ENCODE results near the gene FOLR2.
A peak's percentile ranks its signal among the peaks of the same experiment; 100 is the strongest.

The FOLR2 gene

DNA sequence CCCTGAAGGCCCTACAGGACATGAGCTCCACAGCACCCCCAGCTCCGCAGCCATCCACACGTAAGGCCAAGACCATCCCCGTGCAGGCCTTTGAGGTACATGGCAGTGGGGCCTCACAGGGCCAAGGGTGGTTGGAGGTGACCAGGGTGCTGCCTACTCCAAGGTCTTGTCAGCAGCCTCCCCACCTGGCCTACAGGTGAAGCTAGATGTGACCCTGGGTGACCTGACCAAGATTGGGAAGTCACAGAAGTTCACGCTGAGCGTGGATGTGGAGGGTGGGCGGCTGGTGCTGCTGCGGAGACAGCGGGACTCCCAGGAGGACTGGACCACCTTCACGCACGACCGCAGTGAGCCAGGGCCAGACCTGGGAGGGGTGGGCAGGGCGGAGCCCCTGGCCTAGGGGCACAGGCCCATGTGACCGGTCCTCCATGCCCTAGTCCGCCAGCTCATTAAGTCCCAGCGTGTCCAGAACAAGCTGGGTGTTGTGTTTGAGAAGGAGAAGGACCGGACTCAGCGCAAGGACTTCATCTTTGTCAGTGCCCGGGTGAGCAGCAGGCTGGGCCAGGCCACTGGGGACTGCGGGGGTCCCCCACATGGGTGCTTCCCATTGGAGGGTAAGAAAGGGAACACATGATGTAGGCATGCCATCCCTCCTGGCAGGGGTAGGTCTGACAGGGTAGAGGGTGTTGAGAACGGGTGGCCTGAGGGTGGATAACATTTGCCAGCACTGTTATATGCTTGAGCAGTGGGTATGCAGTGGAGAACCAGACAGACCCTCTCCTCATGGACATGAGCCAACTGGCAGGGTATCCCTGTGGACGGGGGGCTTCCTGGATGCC lies 13.6 kb downstream of the FOLR2 start:
- DNase-seq (ENCODE audit: low spot score): no peak

DNA sequence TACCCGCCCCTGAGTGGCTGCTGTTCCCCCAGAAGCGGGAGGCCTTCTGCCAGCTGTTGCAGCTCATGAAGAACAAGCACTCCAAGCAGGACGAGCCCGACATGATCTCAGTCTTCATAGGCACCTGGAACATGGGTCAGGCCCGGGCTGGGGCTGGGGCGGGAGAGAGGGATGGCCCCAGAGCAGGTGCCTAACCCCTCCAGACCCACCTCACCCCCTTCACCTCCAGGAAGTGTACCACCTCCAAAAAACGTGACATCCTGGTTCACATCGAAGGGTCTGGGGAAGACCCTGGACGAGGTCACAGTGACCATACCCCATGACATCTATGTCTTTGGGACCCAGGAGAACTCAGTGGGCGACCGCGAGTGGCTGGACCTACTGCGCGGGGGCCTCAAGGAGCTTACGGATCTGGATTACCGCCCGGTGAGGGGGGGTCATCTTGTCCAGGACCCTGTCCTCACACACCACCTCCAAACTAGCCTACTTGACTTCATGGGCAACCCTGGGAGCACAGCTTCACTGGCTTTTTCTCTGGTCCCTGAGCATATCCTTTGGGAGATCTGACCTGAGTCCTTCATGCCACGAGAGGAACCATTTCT lies 14.3 kb downstream of the FOLR2 start:
- no peak for DNase-seq (ENCODE audit: low spot score)

DNA sequence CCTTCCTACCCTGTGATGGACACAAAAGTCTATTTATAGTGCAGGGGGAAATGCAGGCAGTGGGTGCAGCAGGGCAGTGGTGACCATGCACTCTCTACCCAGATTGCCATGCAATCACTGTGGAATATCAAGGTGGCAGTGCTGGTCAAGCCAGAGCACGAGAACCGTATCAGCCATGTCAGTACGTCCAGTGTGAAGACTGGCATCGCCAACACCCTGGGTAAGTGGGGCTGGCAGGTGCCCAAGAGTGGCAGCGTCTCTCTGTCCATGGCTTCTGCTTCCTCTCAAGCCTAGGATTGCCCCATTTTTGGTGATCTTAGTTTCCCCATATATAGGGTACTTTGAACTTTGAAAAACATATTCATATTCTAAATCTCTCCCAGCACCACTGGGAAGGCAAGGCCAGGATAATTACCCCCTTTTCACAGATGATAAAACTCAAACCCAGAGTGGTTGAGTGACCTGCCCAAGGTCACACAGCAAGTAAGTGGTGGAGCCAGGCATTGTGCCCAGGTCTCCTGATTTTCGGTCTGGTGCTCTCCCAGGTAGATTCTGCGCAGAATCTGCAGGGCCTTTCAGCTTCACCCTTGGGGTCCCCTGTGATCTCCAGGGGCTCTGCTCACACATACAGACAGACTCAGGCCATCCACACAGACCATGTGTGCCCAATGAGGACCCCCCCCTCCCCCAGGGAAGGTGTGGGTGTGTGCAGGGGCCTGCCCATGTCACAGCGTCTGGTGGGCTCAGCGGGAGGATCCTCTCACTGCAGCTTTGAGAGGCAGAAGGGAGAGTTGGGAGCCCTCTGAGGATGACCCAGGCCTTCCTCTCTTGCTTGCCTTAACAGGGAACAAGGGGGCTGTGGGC lies 15.0 kb downstream of the FOLR2 start:
- no peak for DNase-seq (ENCODE audit: low spot score)

DNA sequence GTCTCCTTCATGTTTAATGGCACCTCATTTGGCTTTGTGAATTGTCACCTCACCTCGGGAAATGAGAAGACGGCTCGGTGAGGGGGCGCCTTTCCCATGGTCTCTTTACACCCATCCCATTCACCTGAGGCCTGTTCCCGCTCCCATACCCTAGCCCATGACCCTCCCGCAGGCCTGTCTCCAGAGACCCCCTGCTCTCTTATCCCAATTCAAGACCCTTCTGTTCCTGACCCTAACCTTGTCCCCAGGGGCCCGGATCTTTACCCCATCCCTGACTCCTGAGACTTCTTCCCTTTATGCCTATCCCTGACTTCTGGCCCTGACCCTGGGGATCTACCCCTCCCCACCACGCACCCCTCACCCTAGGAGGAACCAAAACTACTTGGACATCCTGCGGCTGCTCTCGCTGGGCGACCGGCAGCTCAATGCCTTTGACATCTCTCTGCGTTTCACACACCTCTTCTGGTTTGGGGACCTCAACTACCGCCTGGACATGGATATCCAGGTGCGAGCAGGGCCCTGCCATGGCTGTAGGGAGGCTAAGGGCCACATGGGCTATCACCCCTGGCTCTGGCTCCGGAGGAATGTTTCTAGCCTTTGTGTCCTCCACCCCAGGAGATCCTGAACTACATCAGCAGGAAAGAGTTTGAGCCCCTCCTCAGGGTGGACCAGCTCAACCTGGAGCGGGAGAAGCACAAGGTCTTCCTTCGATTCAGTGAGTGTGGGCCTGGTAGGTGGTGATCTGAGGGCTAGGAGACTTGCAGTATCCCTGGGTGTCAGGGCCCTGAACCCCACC lies 15.9 kb downstream of the FOLR2 start:
- no peak for DNase-seq (ENCODE audit: low spot score)

DNA sequence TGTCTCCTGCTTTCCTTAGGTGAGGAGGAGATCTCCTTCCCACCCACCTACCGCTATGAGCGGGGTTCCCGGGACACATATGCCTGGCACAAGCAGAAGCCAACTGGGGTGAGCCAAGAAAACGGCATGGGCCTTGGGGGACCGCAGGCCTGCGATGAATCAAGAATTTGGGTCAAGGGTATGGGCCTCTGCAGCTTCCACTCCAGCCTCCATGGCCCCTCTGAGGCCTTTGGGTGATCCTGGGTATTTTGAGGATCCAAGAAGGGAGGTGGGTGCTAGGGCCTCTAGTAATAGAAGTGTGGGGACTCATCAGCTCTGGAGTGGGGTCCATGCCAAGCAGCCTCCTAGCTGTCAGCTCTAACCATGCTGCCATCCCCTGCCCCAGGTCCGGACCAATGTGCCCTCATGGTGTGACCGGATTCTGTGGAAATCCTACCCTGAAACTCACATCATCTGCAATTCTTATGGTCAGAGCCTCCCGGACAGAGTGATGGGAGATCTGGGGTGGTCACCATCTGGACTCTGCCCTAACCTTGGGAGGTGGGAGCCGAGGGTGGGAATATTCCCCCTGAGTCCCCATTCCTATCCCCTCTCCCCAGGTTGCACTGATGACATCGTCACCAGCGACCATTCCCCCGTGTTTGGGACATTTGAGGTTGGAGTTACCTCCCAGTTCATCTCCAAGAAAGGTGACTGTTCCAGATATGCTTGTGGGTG lies 16.6 kb downstream of the FOLR2 start:
- no peak for DNase-seq (ENCODE audit: low spot score)

DNA sequence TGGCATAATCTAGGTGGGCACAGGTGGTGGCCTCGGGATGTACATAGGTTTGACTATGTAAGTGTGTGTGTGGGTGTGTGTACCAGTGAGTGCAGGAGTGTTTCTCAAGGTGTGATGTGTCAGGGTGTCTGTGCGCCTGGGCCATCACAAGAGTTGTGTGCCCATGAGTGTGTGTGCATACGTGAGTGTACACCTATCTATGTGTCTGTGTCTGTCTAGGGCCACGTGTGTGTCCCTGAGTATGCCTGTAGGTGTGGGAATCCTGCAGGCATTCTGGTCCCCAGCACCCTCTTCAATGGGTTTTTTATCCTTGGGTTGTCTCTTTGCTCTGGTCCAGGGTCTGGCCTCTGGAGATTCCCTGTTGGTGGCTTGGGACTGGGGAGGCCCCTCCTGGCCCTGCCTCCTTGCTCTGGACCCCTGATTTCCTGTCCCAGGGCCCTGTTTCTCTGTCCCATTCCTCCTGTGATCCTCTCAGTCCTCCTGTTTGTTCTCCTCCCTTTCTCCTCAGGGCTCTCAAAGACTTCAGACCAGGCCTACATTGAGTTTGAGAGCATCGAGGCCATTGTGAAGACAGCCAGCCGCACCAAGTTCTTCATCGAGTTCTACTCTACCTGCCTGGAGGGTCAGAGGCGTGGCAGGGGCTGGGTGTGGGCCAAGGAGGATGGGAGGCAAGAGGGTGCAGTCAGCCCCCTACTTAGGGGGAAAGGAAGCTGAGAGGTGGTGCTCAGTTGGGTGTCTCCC lies 17.3 kb downstream of the FOLR2 start:
- DNase-seq (ENCODE audit: low spot score): no peak

DNA sequence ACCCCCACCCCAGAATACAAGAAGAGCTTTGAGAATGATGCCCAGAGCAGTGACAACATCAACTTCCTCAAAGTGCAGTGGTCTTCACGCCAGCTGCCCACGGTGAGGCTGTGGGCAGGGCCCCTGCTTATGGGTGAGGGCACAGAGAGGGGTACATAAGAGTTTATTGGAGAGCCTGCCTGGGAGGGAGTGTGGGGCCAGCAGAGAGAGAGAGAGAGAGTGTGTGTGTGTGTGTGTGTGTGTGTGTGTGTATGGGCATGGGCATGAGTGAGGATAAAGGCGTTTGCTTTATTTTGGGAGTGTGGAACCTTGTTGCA lies 17.9 kb downstream of the FOLR2 start:
- DNase-seq (ENCODE audit: low spot score): no peak

DNA sequence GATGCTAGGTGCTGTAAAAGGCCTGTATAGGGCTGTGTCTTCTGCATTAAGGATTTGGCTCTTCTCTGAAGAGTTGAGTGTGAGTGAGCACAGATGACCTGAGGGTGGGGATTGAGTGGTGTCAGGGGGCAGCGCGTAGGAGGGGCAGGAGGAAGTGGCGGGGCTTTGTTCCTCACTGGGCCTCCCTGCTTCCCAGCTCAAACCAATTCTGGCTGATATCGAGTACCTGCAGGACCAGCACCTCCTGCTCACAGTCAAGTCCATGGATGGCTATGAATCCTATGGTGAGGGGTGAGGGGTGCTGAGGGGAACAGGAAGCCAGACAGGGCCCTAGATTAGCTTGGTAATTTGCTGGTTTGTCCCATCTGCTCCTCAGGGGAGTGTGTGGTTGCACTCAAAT lies 18.3 kb downstream of the FOLR2 start:
- DNase-seq (ENCODE audit: low spot score): no peak

DNA sequence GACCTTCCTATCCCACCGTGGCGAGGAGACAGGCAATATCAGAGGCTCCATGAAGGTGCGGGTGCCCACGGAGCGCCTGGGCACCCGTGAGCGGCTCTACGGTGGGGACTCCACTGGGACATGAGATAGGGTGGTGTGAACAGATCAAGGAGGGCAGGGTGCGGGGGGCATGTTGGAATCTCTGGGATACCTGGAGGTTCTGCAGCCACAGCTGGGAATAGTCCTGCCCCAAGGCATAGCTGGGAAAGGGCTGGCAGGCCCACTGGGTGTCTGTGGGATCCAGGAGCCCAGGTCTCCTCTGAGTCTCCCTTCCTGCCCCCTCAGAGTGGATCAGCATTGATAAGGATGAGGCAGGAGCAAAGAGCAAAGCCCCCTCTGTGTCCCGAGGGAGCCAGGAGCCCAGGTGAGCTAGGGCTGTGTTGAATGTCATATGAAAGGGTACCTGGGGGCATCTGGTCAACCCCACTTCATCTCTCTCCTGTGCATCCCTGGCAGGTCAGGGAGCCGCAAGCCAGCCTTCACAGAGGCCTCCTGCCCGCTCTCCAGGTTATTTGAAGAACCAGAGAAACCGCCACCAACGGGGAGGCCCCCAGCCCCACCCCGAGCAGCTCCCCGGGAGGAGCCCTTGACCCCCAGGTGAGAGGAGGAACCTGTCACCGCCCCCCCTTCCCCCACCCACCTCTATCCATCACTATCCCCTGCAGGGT lies 18.9 kb downstream of the FOLR2 start:
- no peak for DNase-seq (ENCODE audit: low spot score)

DNA sequence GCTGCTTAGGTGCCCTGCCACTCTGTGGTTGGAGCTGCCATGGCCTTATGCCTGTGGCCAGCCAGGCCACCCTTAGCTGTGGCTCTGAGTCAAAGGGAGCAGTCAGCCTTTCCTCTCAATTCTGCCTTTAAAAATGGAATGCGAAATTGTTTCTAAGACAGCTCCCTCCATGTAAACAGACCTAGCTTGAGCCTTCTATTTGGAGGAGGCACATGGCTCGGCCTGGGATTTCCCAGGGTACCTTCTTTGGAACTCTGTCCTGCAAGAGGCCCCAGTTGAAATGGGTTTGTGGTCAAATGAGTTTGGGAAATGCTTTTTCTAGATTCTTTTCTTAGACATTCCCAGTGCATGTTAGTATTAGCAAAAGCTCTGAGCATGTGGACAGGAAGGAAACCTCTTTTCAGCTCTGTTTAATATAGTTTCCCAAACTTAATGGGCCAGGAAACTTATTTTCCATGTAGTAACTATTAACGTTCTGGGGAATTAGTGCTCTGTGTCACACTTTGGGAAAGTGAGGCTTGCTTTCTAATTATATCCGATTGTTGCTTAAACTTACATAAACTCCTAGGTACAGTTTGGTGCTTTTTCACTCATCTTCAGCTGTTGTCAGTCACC lies 19.6 kb downstream of the FOLR2 start:
- no peak for DNase-seq (ENCODE audit: low spot score)

DNA sequence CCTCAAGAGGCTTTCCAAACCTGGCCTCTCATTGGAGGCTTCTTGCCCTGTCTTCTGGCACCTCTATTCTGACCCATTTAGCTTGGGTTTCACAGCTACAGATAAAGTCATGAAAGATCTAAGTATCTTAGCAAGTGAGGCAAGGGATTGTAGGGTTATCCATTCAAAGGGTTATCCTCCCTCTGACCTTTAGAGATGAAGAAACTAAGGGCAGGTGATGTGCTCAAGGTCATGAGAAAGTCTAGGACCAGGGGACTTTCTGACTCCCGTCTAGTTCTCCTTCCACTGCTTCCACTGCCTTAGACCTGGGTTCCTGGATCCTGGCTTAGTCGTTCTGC lies 20.1 kb downstream of the FOLR2 start:
- no peak for DNase-seq (ENCODE audit: low spot score)

DNA sequence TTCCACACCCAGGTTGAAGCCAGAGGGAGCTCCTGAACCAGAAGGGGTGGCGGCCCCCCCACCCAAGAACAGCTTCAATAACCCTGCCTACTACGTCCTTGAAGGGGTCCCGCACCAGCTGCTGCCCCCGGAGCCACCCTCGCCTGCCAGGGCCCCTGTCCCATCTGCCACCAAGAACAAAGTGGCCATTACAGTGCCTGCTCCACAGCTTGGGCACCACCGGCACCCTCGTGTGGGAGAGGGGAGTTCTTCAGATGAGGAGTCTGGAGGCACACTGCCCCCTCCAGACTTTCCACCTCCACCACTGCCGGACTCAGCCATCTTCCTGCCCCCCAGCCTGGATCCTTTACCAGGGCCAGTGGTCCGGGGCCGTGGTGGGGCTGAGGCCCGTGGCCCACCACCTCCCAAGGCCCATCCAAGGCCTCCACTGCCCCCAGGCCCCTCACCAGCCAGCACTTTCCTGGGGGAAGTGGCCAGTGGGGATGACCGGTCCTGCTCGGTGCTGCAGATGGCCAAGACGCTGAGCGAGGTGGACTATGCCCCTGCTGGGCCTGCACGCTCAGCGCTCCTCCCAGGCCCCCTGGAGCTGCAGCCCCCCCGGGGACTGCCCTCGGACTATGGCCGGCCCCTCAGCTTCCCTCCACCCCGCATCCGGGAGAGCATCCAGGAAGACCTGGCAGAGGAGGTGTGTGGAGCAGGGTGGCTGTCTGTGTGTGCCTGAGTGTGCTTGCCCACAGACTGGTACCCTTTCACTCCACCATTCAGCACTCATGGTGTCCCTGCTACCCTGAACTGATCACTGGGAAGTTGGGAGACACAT lies 20.7 kb downstream of the FOLR2 start:
- no peak for DNase-seq (ENCODE audit: low spot score)

DNA sequence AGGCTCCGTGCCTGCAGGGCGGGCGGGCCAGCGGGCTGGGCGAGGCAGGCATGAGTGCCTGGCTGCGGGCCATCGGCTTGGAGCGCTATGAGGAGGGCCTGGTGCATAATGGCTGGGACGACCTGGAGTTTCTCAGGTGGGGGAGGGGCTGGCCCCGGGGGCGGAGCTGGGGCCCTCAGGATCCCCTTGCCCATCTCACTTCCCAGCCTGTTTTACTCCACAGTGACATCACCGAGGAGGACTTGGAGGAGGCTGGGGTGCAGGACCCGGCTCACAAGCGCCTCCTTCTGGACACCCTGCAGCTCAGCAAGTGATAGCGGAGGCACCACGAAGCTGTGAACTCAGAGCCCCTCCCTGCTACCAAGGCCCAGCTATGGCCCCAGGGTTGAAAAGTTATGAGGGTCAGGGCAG lies 21.5 kb downstream of the FOLR2 start:
- peak; percentile 89 for DNase-seq (ENCODE audit: low spot score)

DNA sequence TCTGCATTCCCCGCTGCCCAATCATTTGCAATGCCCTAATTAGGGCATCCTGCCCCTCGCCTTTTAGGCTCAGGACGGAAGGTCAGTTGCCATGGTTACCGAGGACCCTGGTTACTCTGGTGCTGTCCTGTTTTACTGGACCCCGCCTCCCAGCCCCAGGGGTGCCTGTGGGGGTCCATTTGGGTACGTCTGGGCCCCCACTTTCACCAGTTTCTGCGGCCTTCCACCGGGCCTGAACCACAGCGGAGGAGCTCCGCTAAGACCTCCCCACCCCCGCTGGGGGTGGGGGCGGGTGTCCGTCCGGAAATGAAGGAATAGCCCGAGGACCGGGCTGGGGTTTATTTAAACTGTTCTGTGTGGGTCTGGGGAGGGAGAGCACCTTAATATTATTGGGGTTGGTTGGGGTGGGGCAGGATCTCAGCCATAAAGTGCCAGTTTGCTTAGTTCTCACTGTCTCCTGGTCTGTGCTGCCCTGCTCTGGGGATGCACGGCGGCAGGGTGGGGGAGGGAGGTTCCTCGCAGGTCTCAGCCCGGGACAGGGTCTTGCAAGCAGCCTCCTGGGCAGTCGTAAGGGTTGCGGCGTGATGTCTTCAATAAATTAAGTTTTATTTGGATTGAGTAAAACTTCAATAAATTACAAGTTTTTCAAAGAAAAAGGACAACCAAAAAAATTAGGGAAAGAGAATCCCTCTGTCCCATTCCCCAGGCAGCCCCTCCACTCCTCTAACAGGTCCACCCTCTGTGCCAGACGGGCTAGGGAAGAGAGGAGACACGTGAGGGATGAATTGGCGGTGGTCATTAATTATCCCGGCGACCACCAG lies 22.1 kb downstream of the FOLR2 start:
- no peak for DNase-seq (ENCODE audit: low spot score)

DNA sequence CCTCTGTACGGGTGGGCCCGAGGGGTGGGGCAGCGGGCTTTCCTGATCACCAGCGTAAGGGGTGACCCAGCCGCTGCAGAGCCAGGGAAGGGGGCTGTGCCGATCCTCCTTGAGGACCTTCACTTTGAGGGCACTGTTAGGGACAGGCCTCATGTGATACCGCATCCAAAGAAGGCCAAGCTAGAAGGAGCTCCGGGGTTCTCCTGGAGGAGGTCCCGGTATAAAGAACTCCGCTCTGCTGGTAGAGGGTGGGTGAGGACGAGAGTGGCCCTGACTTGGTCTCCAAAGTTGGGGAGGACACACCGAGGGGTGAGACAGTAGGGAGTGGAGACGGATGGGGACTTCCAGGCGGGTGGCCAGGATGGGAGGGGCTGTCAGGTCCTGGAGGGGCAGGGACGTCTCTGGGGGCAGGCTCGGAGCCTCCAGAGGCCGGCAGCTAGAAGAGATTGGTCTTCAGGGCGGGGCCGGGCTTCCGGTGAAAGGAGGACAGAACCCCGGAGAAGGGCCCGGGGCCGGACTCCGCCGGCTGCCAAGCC lies 22.8 kb downstream of the FOLR2 start:
- peak; percentile 81 for DNase-seq (ENCODE audit: low spot score)

DNA sequence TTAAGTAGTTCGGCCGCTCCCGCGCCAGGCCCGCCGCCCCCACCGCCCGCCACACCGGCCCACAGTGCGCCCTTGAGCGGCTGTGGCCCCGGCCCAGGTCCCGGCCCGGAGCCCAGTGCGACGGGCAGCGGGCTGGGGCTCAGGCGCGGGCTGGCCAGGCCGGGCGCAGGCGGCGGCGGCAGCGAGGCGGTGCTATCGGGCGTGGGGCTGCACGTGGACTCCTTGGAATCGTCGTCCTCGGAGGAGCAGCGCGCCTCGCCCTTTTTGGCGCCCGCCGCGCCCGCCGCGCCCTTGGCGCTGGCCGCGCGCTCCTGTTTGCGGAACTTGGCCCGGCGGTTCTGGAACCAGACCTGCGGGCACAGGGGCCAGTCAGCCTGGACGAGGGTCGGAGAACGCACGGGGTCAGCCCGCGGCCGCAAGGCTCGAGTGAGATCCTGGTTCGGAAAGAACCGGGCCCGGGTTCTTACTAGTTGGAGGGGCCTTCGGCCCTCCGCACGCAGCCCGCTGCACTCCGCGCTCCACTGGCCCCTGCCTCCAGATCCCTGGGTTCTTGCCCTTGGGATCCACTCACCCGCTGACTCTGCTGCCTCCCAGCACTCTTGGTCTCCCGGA lies 23.4 kb downstream of the FOLR2 start:
- DNase-seq (ENCODE audit: low spot score): peak; percentile 85

All from AG20443 (cell line).